ENCODE results near the gene CFAP53.
A peak's percentile ranks its signal among the peaks of the same experiment; 100 is the strongest.
"Not testable (repeated sequence)": the region's sequence is repeated elsewhere in the genome, so short reads cannot be mapped to it uniquely, and the experiment has no call there.

CFAP53 gene

GRCh38 chr18:50273203-50274043, 7.1 kb upstream of the CFAP53 start:
- no peaks in the 10 kb centered on the region for H3K27me3 Mint-ChIP-seq
- no peaks in the 10 kb centered on the region for H3K9me3 Mint-ChIP-seq
- peak overlapping the region; percentile 7 for H3K27ac Mint-ChIP-seq
- ATAC-seq (replicated peaks), result no peak
- peaks cover 4 to 5% of the 10 kb centered on the region in 2 donors for H3K4me1 Mint-ChIP-seq
- H3K4me3 Mint-ChIP-seq, result no peak overlapping the region
- peaks cover 52 to 55% of the 10 kb centered on the region in 2 donors for H3K36me3 Mint-ChIP-seq
- DNase-seq, result no peak

- no peaks in the 10 kb centered on the region for H3K9me3 Mint-ChIP-seq
- ATAC-seq (replicated peaks) (no peak), DNase-seq (no peak)
- no peak overlapping the region for H3K27ac Mint-ChIP-seq
- H3K27me3 Mint-ChIP-seq, result no peaks in the 10 kb centered on the region
- no peak overlapping the region for H3K4me3 Mint-ChIP-seq
- peaks cover 8 to 11% of the 10 kb centered on the region in 2 donors for H3K4me1 Mint-ChIP-seq
- peaks cover 52 to 55% of the 10 kb centered on the region in 2 donors for H3K36me3 Mint-ChIP-seq
Observed at GRCh38 chr18:50272568-50272967, 6.3 kb upstream of the CFAP53 start.

- peak; percentile 84 for DNase-seq
- no peaks in the 10 kb centered on the region for H3K27me3 Mint-ChIP-seq
- H3K27ac Mint-ChIP-seq, result peak overlapping the region; percentile 87
- peak; percentile 87 for ATAC-seq (replicated peaks)
- H3K4me3 Mint-ChIP-seq, result peak overlapping the region; percentile 80 to 87
- H3K4me1 Mint-ChIP-seq, result peaks cover 13 to 30% of the 10 kb centered on the region in 2 donors
- no peaks in the 10 kb centered on the region for H3K9me3 Mint-ChIP-seq
- peaks cover 19% of the 10 kb centered on the region in 2 donors for H3K36me3 Mint-ChIP-seq
Observed at GRCh38 chr18:50268022-50268747, 1.9 kb upstream of the CFAP53 start.

GRCh38 chr18:50262977-50263376, 3.3 kb downstream of the CFAP53 start:
- no peak for DNase-seq
- H3K9me3 Mint-ChIP-seq, result peaks cover 0 to 6% of the 10 kb centered on the region in 2 donors
- ATAC-seq (replicated peaks), result no peak
- H3K27ac Mint-ChIP-seq, result no peak overlapping the region
- H3K36me3 Mint-ChIP-seq, result peaks cover 3 to 5% of the 10 kb centered on the region in 2 donors
- peaks cover 11 to 22% of the 10 kb centered on the region in 2 donors for H3K4me1 Mint-ChIP-seq
- no peak overlapping the region for H3K4me3 Mint-ChIP-seq
- peaks cover 4 to 21% of the 10 kb centered on the region in 2 donors for H3K27me3 Mint-ChIP-seq

GRCh38 chr18:50250935-50251334, 15.4 kb downstream of the CFAP53 start:
- H3K27me3 Mint-ChIP-seq, result peaks cover 7 to 24% of the 10 kb centered on the region in 2 donors

GRCh38 chr18:50249576-50249975, 16.7 kb downstream of the CFAP53 start:
- no peak for DNase-seq
- Mint-ChIP-seq H3K27ac (no peak overlapping the region), H3K4me1 (no peaks in the 10 kb centered on the region), H3K4me3 (no peak overlapping the region), H3K36me3 (no peaks in the 10 kb centered on the region), H3K27me3 (peaks cover 7 to 18% of the 10 kb centered on the region in 2 donors), H3K9me3 (no peaks in the 10 kb centered on the region)
- no peak for ATAC-seq (replicated peaks)

More at GRCh38 chr18:50250935-50251334, 15.4 kb downstream of the CFAP53 start:
- no peak for ATAC-seq (replicated peaks)
- Mint-ChIP-seq H3K4me3 (no peak overlapping the region), H3K9me3 (no peaks in the 10 kb centered on the region), H3K36me3 (no peaks in the 10 kb centered on the region), H3K27ac (no peak overlapping the region), H3K4me1 (no peaks in the 10 kb centered on the region)
- DNase-seq, result no peak

GRCh38 chr18:50247561-50247960, 18.7 kb downstream of the CFAP53 start:
- no peak overlapping the region for H3K4me3 Mint-ChIP-seq

GRCh38 chr18:50241768-50242167, 24.5 kb downstream of the CFAP53 start:
- peaks cover 11 to 12% of the 10 kb centered on the region in 2 donors for H3K9me3 Mint-ChIP-seq
- H3K4me1 Mint-ChIP-seq; H3K27ac Mint-ChIP-seq; H3K4me3 Mint-ChIP-seq; ATAC-seq (replicated peaks); DNase-seq: not testable (repeated sequence)
- H3K36me3 Mint-ChIP-seq, result peaks cover 5 to 12% of the 10 kb centered on the region in 2 donors
- H3K27me3 Mint-ChIP-seq, result peaks cover 17 to 27% of the 10 kb centered on the region in 2 donors

More at GRCh38 chr18:50247561-50247960, 18.7 kb downstream of the CFAP53 start:
- Mint-ChIP-seq H3K27ac (no peak overlapping the region), H3K4me1 (no peaks in the 10 kb centered on the region), H3K36me3 (no peaks in the 10 kb centered on the region), H3K9me3 (no peaks in the 10 kb centered on the region), H3K27me3 (peaks cover 13 to 25% of the 10 kb centered on the region in 2 donors)
- no peak for DNase-seq
- no peak for ATAC-seq (replicated peaks)

GRCh38 chr18:50240080-50240563, 26.2 kb downstream of the CFAP53 start:
- DNase-seq, result no peak

GRCh38 chr18:50232419-50232818, 33.9 kb downstream of the CFAP53 start:
- ATAC-seq (replicated peaks), result no peak
- no peak for DNase-seq
- Mint-ChIP-seq H3K27me3 (peaks cover 40 to 45% of the 10 kb centered on the region in 2 donors), H3K9me3 (no peaks in the 10 kb centered on the region), H3K4me1 (peaks cover 5 to 6% of the 10 kb centered on the region in 2 donors), H3K4me3 (no peak overlapping the region), H3K36me3 (no peaks in the 10 kb centered on the region), H3K27ac (no peak overlapping the region)

More at GRCh38 chr18:50240080-50240563, 26.2 kb downstream of the CFAP53 start:
- H3K9me3 Mint-ChIP-seq, result peaks cover 11 to 12% of the 10 kb centered on the region in 2 donors
- no peak overlapping the region for H3K27ac Mint-ChIP-seq
- H3K4me3 Mint-ChIP-seq, result no peak overlapping the region
- H3K36me3 Mint-ChIP-seq, result peaks cover 5 to 12% of the 10 kb centered on the region in 2 donors
- peaks cover 23 to 40% of the 10 kb centered on the region in 2 donors for H3K27me3 Mint-ChIP-seq
- ATAC-seq (replicated peaks), result no peak
- peaks cover 3 to 6% of the 10 kb centered on the region in 2 donors for H3K4me1 Mint-ChIP-seq

GRCh38 chr18:50231621-50232020, 34.7 kb downstream of the CFAP53 start:
- Mint-ChIP-seq H3K4me3 (no peak overlapping the region), H3K9me3 (no peaks in the 10 kb centered on the region), H3K36me3 (no peaks in the 10 kb centered on the region), H3K4me1 (peaks cover 5 to 6% of the 10 kb centered on the region in 2 donors), H3K27me3 (peaks cover 37 to 44% of the 10 kb centered on the region in 2 donors), H3K27ac (no peak overlapping the region)
- DNase-seq (no peak), ATAC-seq (replicated peaks) (no peak)

GRCh38 chr18:50220249-50220648, 46.0 kb downstream of the CFAP53 start:
- not testable (repeated sequence) for DNase-seq; H3K4me1 Mint-ChIP-seq; H3K27ac Mint-ChIP-seq; ATAC-seq (replicated peaks); H3K36me3 Mint-ChIP-seq; H3K4me3 Mint-ChIP-seq; H3K9me3 Mint-ChIP-seq
- H3K27me3 Mint-ChIP-seq, result peaks cover 25 to 34% of the 10 kb centered on the region in 2 donors

- peaks cover 6 to 10% of the 10 kb centered on the region in 2 donors for H3K9me3 Mint-ChIP-seq
- ATAC-seq (replicated peaks) (peak; percentile 77 to 83), DNase-seq (peak; percentile 30)
- peaks cover 0 to 4% of the 10 kb centered on the region in 2 donors for H3K36me3 Mint-ChIP-seq
- H3K27ac Mint-ChIP-seq, result no peak overlapping the region
- peaks cover 32 to 41% of the 10 kb centered on the region in 2 donors for H3K27me3 Mint-ChIP-seq
- no peak overlapping the region for H3K4me3 Mint-ChIP-seq
- no peaks in the 10 kb centered on the region for H3K4me1 Mint-ChIP-seq
Observed at GRCh38 chr18:50218432-50219197, 47.7 kb downstream of the CFAP53 start.

- Mint-ChIP-seq H3K4me1 (peaks cover 2 to 3% of the 10 kb centered on the region in 2 donors), H3K27ac (no peak overlapping the region), H3K4me3 (no peak overlapping the region), H3K36me3 (no peaks in the 10 kb centered on the region), H3K9me3 (no peaks in the 10 kb centered on the region), H3K27me3 (peaks cover 36 to 48% of the 10 kb centered on the region in 2 donors)
- ATAC-seq (replicated peaks) (no peak), DNase-seq (no peak)
Observed at GRCh38 chr18:50209311-50209710, 57.0 kb downstream of the CFAP53 start.
